Type B pancreatic cell (in vitro differentiated cells): ENCODE results near the gene ATXN2. TPM values are rescaled to one million over a fixed set of nuclear protein-coding genes. Genes with fewer than 3 reads are reported as not detected.
"Not testable (repeated sequence)": the region's sequence is repeated elsewhere in the genome, so short reads cannot be mapped to it uniquely, and the experiment has no call there.

Source experiments
- DNase-seq: peaks from one replicate; pipeline ENCODE4 v3.0.0; 2021; ENCODE audit warnings: mixed read lengths; ENCODE audit not compliant: unreplicated experiment; ENCODE audit errors: extremely low spot score
- H3K27ac Mint-ChIP-seq: 2 replicates; pipeline ENCODE4 v1.8.0; 2021; ENCODE audit warnings: mild to moderate bottlenecking, mixed read lengths
- H3K27me3 Mint-ChIP-seq: 2 replicates; pipeline ENCODE4 v1.8.0; 2021; ENCODE audit warnings: mixed read lengths
- H3K36me3 Mint-ChIP-seq: 2 replicates; pipeline ENCODE4 v1.8.0; 2021; ENCODE audit warnings: mixed read lengths
- H3K4me1 Mint-ChIP-seq: one replicate; pipeline ENCODE4 v1.8.0; 2021; ENCODE audit warnings: mixed read lengths; ENCODE audit not compliant: unreplicated experiment
- H3K4me3 Mint-ChIP-seq: 2 replicates; pipeline ENCODE4 v1.8.0; 2021; ENCODE audit warnings: mild to moderate bottlenecking, mixed read lengths
- H3K9me3 Mint-ChIP-seq: 2 replicates; pipeline ENCODE4 v1.8.0; 2021; ENCODE audit warnings: mixed read lengths
- CTCF ChIP-seq: fragments of 200-600 bp; sonication (generic); conservative IDR thresholded peaks from 2 replicates; pipeline ENCODE4 v1.5.0; 2021; ENCODE audit warnings: antibody characterized with exemption, mild to moderate bottlenecking
- total RNA-seq: library from RNA; stranded (reverse); gene quantifications from 2 replicates; pipeline ENCODE4 v1.2.1, GENCODE V29; 2021; ENCODE audit warnings: low replicate concordance

ATXN2 gene
- total RNA-seq, 1 donor from 2014 or later = 80.9 TPM

- Mint-ChIP-seq H3K4me1 (no peaks in the 10 kb centered on the region), H3K27ac (no peak overlapping the region), H3K9me3 (no peaks in the 10 kb centered on the region), H3K36me3 (no peaks in the 10 kb centered on the region), H3K27me3 (no peaks in the 10 kb centered on the region), H3K4me3 (no peak overlapping the region)
- DNase-seq = no peak
- TF ChIP-seq CTCF = no peak
Measured at GRCh38 chr12:111626230-111626629, 27.1 kb upstream of the ATXN2 start.

GRCh38 chr12:111624540-111624939, 25.4 kb upstream of the ATXN2 start:
- Mint-ChIP-seq H3K4me1 (no peaks in the 10 kb centered on the region), H3K9me3 (no peaks in the 10 kb centered on the region), H3K27me3 (no peaks in the 10 kb centered on the region), H3K4me3 (no peak overlapping the region), H3K27ac (peak overlapping the region; percentile 12), H3K36me3 (no peaks in the 10 kb centered on the region)
- no peak for DNase-seq
- TF ChIP-seq CTCF = no peak

- H3K4me3 Mint-ChIP-seq, H3K4me1 Mint-ChIP-seq, DNase-seq, H3K36me3 Mint-ChIP-seq, H3K9me3 Mint-ChIP-seq, H3K27ac Mint-ChIP-seq, H3K27me3 Mint-ChIP-seq: not testable (repeated sequence)
Measured at GRCh38 chr12:111617841-111618240, 18.7 kb upstream of the ATXN2 start.

GRCh38 chr12:111616177-111616623, 17.1 kb upstream of the ATXN2 start:
- Mint-ChIP-seq H3K27me3 (no peaks in the 10 kb centered on the region), H3K9me3 (no peaks in the 10 kb centered on the region), H3K36me3 (no peaks in the 10 kb centered on the region), H3K4me3 (no peak overlapping the region), H3K27ac (no peak overlapping the region), H3K4me1 (no peaks in the 10 kb centered on the region)
- no peak for DNase-seq
- no peak for TF ChIP-seq CTCF

GRCh38 chr12:111607239-111607638, 8.1 kb upstream of the ATXN2 start:
- H3K27me3 Mint-ChIP-seq = no peaks in the 10 kb centered on the region
- H3K36me3 Mint-ChIP-seq = no peaks in the 10 kb centered on the region
- no peak overlapping the region for H3K4me3 Mint-ChIP-seq
- no peak overlapping the region for H3K27ac Mint-ChIP-seq
- H3K4me1 Mint-ChIP-seq = peaks cover 10% of the 10 kb centered on the region
- TF ChIP-seq CTCF = no peak
- DNase-seq = no peak
- H3K9me3 Mint-ChIP-seq = no peaks in the 10 kb centered on the region

- Mint-ChIP-seq H3K27ac (no peak overlapping the region), H3K4me3 (no peak overlapping the region), H3K36me3 (no peaks in the 10 kb centered on the region), H3K27me3 (no peaks in the 10 kb centered on the region), H3K4me1 (peaks cover 10% of the 10 kb centered on the region), H3K9me3 (no peaks in the 10 kb centered on the region)
- DNase-seq = no peak
- TF ChIP-seq CTCF = no peak
Measured at GRCh38 chr12:111606767-111607230, 7.7 kb upstream of the ATXN2 start.
